ENCODE measurements around the gene CDH12. TPM values are rescaled to one million over a fixed set of nuclear protein-coding genes. Genes with fewer than 3 reads are reported as not detected.

The CDH12 gene
- total RNA-seq, 1 experiment from 2014 or later, result not detected

DNA sequence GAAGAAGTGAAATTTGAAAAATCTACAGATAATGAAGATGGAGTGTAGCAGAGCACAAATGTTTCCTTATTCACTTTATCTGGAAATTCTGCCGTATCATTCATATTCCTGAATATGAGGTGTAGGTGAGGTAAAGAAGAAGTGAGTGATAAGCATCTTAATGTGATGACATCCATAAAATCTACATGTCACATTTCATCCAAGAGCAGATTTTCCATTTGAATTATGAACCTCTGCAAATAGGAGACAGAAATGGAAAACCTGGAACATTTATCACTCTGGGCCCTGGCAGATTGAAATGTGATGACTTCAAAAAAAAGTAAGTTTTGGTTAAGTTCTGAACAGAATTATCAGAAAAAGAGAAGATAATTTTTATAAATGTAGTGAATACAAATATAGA lies 240.2 kb downstream of the CDH12 start:
- H3K4ac ChIP-seq (ENCODE audit: low read depth, low read length), result no peak overlapping the region
- H2BK5ac ChIP-seq (ENCODE audit: insufficient read length, low read length), result no peak overlapping the region
- H4K8ac ChIP-seq (replicated peaks; ENCODE audit: insufficient read length, low read depth, low read length), result no peak overlapping the region
- no peak overlapping the region for H3K27ac Mint-ChIP-seq
- H3K4me1 Mint-ChIP-seq, result peaks cover 0 to 4% of the 10 kb centered on the region in 2 experiments; a peak in 1 of 4 replicates
- H3K14ac ChIP-seq (ENCODE audit: insufficient read depth, low read length), result no peak overlapping the region
- TF ChIP-seq, protein P1, sequence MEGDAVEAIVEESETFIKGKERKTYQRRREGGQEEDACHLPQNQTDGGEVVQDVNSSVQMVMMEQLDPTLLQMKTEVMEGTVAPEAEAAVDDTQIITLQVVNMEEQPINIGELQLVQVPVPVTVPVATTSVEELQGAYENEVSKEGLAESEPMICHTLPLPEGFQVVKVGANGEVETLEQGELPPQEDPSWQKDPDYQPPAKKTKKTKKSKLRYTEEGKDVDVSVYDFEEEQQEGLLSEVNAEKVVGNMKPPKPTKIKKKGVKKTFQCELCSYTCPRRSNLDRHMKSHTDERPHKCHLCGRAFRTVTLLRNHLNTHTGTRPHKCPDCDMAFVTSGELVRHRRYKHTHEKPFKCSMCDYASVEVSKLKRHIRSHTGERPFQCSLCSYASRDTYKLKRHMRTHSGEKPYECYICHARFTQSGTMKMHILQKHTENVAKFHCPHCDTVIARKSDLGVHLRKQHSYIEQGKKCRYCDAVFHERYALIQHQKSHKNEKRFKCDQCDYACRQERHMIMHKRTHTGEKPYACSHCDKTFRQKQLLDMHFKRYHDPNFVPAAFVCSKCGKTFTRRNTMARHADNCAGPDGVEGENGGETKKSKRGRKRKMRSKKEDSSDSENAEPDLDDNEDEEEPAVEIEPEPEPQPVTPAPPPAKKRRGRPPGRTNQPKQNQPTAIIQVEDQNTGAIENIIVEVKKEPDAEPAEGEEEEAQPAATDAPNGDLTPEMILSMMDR (conservative IDR thresholded peaks at IDR 0.05), result no peak
- H3K79me2 ChIP-seq (ENCODE audit: insufficient read depth, low read length), result no peaks in the 10 kb centered on the region
- H2BK120ac ChIP-seq (ENCODE audit: low read depth, low read length, poor library complexity, severe bottlenecking), result no peak overlapping the region
- H3K27me3 ChIP-seq (ENCODE audit: insufficient read depth, low read length), result no peaks in the 10 kb centered on the region
- no peak overlapping the region for H3K27ac ChIP-seq (ENCODE audit: insufficient read length, low read depth, low read length)
- no peak overlapping the region for H3K4me3 Mint-ChIP-seq
- H3K4me2 ChIP-seq (ENCODE audit: insufficient read depth, insufficient read length, low read length), result no peak overlapping the region
- no peak overlapping the region for H4K5ac ChIP-seq (ENCODE audit: insufficient read length, low read depth, low read length)
- H3K27me3 Mint-ChIP-seq (ENCODE audit: low read depth), result peaks cover 49% of the 10 kb centered on the region
- no CpG with 5 or more reads among the region's 1 CpG for WGBS (ENCODE audit: extremely low coverage, insufficient read length, low lambda C conversion rate)
- H3K4me1 ChIP-seq (ENCODE audit: insufficient read depth, low read length), result no peaks in the 10 kb centered on the region
- H3K56ac ChIP-seq (ENCODE audit: insufficient read length, low read depth, low read length), result no peak overlapping the region
- H3K9me3 Mint-ChIP-seq, result peaks cover 8 to 14% of the 10 kb centered on the region in 2 experiments
- H2AFZ ChIP-seq (ENCODE audit: low read length), result no peak overlapping the region
- H3K23me2 ChIP-seq (ENCODE audit: insufficient read length, low read depth, low read length, poor library complexity, severe bottlenecking), result no peaks in the 10 kb centered on the region
- H2BK20ac ChIP-seq (ENCODE audit: low read depth, low read length, poor library complexity, severe bottlenecking), result no peak overlapping the region
- H2AK5ac ChIP-seq (ENCODE audit: insufficient read length, low read length), result no peak overlapping the region
- H3K79me1 ChIP-seq (ENCODE audit: insufficient read depth, low read depth, low read length, poor library complexity, severe bottlenecking), result no peaks in the 10 kb centered on the region
- no peak overlapping the region for H2BK15ac ChIP-seq (ENCODE audit: low read depth, low read length)
- peaks cover 0 to 6% (median 0%) of the 10 kb centered on the region in 3 experiments; a peak in 1 of 7 replicates for H3K36me3 Mint-ChIP-seq (ENCODE audit: insufficient read depth in 1 of 3, low read depth in 3 of 3)
- H4K20me1 ChIP-seq (ENCODE audit: control insufficient read depth, insufficient read depth, insufficient read length), result no peaks in the 10 kb centered on the region
- H4K91ac ChIP-seq (ENCODE audit: insufficient read length, low read depth, low read length), result no peak overlapping the region
- peaks cover 6% of the 10 kb centered on the region for H3K9me3 ChIP-seq (ENCODE audit: control insufficient read depth, low read depth, low read length)
- no peak overlapping the region for H3K9ac ChIP-seq (ENCODE audit: extremely low read depth, insufficient read length, low read length)
- no peak overlapping the region for H3K18ac ChIP-seq (ENCODE audit: insufficient read length, low read depth, low read length)
- no peak overlapping the region for H3T11ph ChIP-seq (ENCODE audit: low read length)
- H2BK12ac ChIP-seq (ENCODE audit: insufficient read length, low read depth, low read length), result no peak overlapping the region
- H3K23ac ChIP-seq (ENCODE audit: insufficient read length, low read depth, low read length), result no peak overlapping the region
- DNase-seq, result no peak
